GDM1 (cell line): Measurements from ENCODE around the gene NPC1.
"Not testable (repeated sequence)": the region's sequence is repeated elsewhere in the genome, so short reads cannot be mapped to it uniquely, and the experiment has no call there.

Experiments
- DNase-seq: peaks from one replicate; lab custom pipeline; 2025; lab: John Stamatoyannopoulos, UW

Gene NPC1

GRCh38 chr18:23521907-23522306, 64.4 kb downstream of the NPC1 start:
- DNase-seq, result no peak

- DNase-seq, result no peak
Measured at GRCh38 chr18:23521271-23521670, 65.0 kb downstream of the NPC1 start.

DNA sequence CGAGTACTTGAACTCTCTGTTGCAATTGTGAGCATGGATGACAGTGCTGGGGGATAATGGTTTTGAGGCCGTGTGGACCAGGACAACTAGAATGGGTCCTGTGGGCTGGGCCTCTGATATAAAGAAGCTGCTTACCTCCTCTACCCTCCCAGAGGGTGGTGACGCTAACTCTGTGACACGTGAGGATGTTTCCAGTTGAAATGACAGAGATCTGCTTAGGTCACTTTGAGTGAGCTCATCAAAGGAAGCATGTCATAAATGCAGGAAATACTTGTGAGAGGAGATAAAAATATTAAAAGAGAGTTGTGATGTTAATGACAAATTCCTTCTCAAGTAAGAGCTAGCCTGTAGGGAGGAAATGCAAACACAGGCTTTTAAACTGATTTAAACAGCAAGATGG, 66.6 kb downstream of the NPC1 start:
- DNase-seq, result no peak

- DNase-seq, result peak; percentile 60
Measured at GRCh38 chr18:23515911-23516546, 70.3 kb downstream of the NPC1 start.

DNA sequence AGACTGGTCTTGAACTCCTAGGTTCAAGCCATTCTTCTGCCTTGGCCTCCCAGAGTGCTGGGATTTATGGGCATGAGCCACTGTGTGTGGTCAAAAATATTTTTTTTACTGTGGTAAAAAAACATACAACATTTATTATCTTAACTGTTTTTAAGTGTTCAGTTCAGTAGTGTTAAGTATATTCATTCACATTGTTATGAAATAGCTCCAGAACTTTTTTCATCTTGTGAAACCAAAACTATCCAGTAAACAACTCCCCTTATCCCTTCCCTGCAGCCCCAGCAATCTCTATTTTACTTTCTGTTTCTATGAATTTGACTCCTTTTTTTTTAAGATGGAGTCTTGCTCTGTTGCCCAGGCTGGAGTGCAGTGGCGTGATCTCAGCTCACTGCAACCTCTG, 73.7 kb downstream of the NPC1 start:
- DNase-seq, result no peak

- not testable (repeated sequence) for DNase-seq
Measured at GRCh38 chr18:23512216-23512615, 74.1 kb downstream of the NPC1 start.

DNA sequence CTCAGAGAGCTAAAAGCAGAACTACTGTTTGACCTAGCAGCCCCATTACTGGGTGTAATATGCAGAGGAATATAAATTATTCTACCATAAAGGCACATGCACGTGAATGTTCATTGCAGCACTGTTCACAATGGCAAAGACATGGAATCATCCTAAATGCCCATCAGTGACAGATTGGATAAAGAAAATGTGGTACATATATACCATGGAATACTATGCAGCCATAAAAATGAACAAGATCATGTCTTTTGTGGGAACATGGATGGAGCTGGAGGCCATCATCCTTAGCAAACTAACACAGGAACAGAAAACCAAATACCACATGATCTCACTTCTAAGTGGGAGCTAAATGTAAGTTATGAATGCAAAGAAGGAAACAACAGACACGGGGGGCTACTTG, 75.4 kb downstream of the NPC1 start:
- not testable (repeated sequence) for DNase-seq

DNA sequence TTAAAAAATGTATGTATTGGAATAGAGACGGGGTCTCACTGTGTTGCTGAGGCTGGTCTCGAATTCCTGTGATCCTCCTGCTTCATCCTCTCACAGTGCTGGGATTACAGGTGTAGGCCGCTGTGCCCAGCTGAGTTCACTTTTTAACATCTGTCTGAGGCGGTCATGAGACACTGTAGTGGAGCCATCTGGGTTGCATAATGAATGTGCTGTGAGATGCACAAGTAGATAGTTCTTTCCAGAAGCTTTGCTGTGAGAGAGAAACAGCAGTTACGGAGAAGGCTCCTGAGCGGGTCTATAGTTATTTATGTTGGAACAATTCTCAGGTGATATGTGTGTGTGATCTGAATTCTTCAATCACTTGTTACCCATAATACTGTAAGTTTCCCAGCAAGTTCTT, 79.9 kb downstream of the NPC1 start:
- no peak for DNase-seq

- DNase-seq, result no peak
Measured at GRCh38 chr18:23504720-23505119, 81.6 kb downstream of the NPC1 start.

DNA sequence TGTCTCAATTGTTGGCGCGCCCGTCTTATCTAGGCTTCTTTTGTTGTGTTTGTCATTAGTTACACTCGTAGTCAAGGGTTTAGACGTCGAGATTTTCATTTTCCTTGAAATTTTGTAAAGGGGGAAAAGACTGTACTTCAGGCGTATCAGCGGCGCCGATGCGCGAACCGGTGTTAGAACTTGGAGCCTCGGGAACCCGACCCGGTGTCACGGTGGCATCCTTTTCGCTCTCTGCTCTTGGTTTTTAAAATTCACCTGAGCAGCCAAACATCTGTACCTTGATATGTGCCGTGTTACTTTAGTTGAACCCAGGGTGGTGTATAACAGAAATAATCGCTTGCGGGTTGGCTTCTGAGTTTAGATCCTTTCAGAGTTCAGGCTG, 82.4 kb downstream of the NPC1 start:
- no peak for DNase-seq

DNA sequence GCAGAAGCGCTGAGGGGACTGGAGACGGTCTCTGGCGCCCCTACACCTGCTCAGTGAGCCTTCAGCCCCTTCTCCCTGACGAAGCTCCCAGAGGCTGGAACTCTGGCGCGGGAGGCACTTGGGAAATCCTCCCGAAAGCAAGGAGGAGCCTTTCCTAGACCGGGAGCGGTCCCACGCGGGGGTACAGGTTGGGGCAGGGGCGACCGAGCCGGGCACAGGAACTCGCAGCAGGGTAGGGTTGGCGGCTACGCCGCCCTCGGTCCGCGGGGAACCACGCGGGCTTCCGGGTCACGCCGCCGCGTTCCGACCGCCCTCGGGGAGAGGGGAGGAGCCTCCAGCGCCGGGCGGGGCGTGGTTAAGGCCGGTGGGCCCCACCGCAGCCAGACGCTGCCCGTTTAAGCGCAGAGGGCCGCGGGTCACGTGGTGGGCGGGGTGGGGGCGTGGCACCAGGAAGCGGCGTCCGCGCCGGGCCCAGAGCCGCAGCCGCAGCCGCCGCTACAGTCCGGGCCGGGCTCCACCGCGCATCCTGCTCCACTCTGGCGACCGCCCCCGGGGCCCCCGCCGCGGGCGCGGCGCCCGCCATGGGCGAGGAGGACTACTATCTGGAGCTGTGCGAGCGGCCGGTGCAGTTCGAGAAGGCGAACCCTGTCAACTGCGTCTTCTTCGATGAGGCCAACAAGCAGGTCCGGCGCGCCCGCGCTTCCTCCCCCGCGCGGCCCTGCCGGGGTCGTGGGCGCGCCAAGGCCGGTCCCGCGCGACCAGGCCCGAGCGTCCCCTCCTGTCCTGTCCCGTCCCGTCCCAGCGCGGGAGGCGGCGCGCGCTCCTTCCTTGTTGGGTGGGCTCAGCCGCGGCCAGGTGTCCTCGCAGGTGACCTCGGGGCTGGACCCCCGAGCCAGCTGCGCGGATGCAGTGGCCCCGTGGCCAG, 83.0 kb downstream of the NPC1 start, which contains the start of gene RMC1:
Gene RMC1, plus strand, starts transcription at position 474 of the 925 bp plus-strand sequence. Its CDS starts 108 bp downstream, at position 582.
- DNase-seq, result peak; percentile 93

GRCh38 chr18:23502516-23503037, 83.7 kb downstream of the NPC1 start:
- no peak for DNase-seq

- DNase-seq, result no peak
Measured at GRCh38 chr18:23501626-23502025, 84.7 kb downstream of the NPC1 start.

- no peak for DNase-seq
Measured at GRCh38 chr18:23499291-23499781, 87.0 kb downstream of the NPC1 start.

- DNase-seq, result peak; percentile 69
Measured at GRCh38 chr18:23498877-23499276, 87.4 kb downstream of the NPC1 start.

DNA sequence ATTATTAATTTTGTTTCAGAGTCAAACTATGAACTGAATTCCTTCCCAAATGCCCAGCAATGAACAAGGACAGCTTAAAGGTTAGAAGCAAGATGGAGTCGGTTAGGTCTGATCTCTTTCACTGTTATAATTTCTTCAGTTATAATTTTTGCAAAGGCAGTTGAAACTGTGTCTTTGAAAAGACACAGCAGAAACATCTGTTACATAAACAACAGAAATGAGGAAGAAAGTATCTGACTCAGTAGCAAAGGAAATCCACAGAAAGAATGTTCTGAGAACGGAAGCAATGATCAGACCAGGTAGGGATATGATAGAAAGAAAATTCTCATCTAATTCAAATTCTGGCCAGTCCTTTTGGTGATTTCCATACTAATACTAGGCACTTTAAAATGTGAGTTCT, 88.2 kb downstream of the NPC1 start:
- DNase-seq, result no peak

DNA sequence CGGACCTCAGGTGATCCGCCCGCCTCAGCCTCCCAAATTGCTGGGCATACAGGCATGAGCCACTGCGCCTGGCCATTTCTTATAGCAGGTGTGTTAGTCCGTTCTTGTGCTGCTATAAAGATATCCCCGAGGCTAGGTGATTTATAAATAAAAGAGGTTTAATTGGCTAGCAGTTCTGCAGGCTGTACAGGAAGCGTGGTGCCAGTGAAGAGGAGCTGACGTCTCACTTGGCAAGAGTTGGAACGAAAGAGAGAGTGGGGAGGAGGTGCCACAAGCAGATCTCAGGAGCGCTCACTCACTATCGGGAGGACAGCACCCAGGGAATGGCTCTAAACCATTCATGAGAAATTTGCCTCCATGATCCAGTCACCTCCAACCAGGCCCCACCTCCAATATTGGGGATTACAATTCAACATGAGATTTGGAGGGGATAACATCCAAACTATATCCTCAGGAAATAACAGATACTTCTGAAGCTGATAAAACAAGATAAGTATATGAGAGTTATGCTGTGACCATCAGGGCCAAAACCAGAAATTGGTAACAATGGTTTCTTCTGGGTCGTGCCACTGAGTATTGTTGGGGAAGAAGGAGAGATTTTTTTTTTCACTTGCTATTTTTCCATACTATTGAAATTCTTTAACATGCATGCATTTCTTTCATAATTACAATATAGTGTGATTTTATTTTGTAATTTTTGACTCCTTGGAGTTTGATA, 90.4 kb downstream of the NPC1 start:
- no peak for DNase-seq

GRCh38 chr18:23494992-23495391, 91.3 kb downstream of the NPC1 start:
- no peak for DNase-seq

- DNase-seq, result no peak
Measured at GRCh38 chr18:23493654-23494053, 92.7 kb downstream of the NPC1 start.

DNA sequence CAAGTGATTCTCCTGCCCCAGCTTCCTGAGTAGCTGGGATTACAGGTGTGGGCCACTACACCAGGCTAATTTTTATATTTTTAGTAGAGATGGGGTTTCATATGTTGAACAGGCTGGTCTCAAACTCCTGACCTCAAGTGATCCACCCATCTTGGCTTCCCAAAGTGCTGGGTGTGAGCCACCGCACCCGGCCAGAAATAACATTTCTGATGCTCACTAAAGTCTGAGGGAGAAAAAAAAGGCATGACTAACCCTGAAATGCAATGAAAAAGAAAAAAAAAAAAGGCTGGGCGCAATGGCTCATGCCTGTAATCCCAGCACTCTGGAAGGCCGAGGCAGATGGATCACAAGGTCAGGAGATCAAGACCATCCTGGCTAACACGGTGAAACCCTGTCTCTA, 96.7 kb downstream of the NPC1 start:
- not testable (repeated sequence) for DNase-seq

- DNase-seq, result peak; percentile 14
Measured at GRCh38 chr18:23487738-23488570, 98.4 kb downstream of the NPC1 start.
